ENCODE measurements around the gene SPATA9. TPM values are rescaled to one million over a fixed set of nuclear protein-coding genes. Genes with fewer than 3 reads are reported as not detected.
A peak's percentile ranks its signal among the peaks of the same experiment; 100 is the strongest.

Gene SPATA9, protein sequence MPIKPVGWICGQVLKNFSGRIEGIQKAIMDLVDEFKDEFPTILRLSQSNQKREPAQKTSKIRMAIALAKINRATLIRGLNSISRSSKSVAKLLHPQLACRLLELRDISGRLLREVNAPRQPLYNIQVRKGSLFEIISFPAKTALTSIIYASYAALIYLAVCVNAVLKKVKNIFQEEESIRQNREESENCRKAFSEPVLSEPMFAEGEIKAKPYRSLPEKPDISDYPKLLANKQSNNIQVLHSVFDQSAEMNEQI
- total RNA-seq = not detected

DNA sequence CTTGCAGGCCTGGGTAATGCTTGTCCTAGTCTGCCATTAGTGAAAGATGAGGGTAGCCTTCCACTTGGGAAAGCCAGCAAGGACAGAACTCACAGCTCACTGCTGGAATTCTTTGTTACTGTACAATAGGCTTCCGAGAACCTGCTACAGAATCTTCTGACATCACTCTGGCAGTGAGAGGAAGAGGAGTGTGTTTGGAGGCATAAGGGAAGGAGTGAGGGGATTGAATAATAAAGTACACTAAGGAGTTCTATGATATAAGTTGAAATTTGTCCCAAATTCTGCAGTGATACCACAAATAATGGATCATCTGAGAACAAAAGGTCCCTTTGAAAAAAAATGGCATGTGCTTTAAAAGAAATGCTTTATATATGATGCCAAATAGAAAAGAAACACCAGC lies at the start of gene SPATA9:
Gene SPATA9, minus strand, starts transcription at position 101 of the 400 bp plus-strand sequence. CDS start 137 bp downstream, outside the sequence.
- no peak for DNase-seq
- Mint-ChIP-seq H3K27ac (no peak within 1 kb of the TSS), H3K4me1 (no peaks in the 10 kb centered on the region), H3K4me3 (no peak within 1 kb of the TSS), H3K36me3 (no peaks in the 10 kb centered on the region), H3K27me3 (peaks cover 14% of the 10 kb centered on the region), H3K9me3 (no peaks in the 10 kb centered on the region)

DNA sequence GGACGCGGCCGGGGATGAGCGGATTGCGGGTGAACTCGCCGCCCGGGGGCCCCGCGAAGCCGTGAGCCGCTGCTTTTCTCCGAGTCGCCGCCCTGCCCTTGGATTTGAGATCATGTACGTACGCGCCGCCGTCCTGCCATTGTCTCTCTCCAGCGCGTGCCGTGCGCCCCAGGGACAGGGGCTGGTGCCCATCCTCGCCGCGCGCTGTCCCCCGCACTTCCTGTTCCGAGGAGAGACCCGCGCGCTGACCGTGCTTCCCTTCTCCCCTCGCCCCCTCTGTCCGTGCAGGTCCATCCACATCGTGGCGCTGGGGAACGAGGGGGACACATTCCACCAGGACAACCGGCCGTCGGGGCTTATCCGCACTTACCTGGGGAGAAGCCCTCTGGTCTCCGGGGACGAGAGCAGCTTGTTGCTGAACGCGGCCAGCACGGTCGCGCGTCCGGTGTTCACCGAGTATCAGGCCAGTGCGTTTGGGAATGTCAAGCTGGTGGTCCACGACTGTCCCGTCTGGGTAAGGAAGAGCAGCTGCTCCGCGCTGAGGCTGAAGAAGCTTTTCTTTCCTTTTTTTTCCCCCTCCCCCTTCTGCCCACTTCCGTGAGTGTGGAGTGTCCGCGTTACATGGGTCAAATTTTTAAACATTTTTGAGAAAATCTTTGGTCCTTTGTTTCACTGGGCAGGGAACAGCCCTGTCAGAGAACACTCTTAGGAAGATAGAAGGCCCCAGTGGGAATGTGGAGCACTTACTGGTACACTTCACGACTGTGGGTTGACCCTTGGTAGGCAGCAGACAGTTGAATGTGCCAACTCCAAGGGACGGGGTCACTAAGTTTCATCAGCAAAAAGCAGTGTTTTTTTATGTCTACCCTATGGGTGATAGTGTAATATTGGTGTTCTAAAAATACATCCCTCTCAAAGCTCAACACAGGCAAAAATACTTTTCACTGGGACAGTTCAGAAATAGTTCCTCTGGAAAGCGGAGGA lies 49.1 kb upstream of the SPATA9 start:
- no peaks in the 10 kb centered on the region for H3K36me3 Mint-ChIP-seq
- no peak for DNase-seq
- peaks cover 28% of the 10 kb centered on the region for H3K4me1 Mint-ChIP-seq
- H3K27me3 Mint-ChIP-seq = peaks cover 61% of the 10 kb centered on the region
- H3K27ac Mint-ChIP-seq = no peak overlapping the region
- H3K9me3 Mint-ChIP-seq = no peaks in the 10 kb centered on the region
- H3K4me3 Mint-ChIP-seq = peak overlapping the region; percentile 78

DNA sequence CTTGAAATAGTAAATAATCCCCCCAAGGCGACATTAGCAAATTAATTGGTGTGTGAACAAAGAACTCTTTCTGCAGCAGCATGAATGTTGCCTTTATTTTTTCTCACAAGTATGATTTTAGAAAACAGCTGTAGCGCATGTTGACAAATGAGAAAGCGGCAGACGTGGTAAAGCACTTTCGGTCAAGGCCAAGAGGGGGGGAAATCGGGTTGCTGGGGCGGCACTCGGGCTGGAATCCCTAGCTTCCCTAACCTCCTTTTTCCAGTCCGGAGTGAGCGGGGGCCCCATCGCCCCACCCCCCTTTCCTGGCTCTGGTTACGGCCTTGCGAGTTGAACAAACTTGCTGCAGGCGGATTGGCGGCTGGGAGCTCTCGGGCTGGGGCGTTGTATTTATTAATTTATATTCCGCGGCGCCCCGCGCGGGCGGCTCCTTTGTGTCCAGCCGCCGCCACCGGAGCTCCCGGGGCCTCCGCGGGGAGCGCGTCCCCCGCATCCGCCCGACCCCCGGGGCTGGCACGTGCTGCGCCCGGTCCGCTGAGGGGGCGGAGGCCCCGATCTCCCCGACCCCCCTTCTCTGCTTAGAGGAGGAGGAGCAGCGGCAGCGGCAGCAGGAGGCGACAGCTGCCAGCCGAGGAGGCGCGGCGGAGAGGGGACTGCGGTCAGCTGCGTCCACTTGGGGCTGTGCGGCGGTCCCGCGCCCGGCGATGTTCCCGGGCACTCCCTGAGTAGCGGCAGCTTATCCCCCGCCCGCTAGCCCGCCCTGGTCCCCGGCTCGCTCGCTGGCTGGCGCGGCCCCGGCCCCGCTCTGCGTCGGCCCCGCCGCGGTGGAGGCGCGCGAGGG lies 48.2 kb upstream of the SPATA9 start, which contains the start of gene RHOBTB3:
Gene RHOBTB3, plus strand, starts transcription at position 607 of the 841 bp plus-strand sequence. CDS start 347 bp downstream, outside the sequence.
- Mint-ChIP-seq H3K27ac (no peak within 1 kb of the TSS), H3K4me1 (peaks cover 31% of the 10 kb centered on the region), H3K36me3 (no peaks in the 10 kb centered on the region), H3K27me3 (peaks cover 61% of the 10 kb centered on the region), H3K9me3 (no peaks in the 10 kb centered on the region), H3K4me3 (peak within 1 kb of the TSS; percentile 78)
- DNase-seq = peak; percentile 47

DNA sequence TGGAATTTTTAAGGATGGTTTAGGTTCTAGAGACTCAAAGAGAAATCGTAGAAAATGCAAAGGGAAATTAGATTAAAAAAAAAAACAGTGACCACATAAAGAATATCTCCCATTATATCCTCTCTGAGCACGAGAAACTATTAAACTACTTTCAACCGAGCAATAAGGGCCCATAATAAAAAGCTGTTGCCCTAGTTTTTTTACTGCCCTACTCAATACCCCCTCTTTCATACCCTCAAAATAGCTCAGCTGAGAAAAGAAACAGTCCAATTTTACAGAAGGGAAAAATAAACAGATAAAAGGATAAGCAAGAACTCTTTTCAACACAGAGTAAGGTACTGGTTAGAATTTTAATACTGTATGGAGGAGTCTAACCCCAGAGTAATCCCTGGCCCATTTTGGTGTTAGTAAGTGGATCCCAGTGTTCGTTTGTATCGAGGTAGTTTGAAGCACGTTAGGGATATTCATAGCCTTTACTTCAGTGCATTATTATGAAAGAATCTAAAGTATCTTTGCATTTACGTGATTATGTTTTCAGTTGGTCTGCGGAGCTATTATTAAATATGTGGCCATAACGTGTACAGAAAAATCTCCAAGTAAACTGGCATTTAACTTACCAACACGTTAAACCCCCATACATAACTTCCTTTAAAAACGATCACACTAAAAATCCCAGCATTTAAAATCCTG lies 47.4 kb upstream of the SPATA9 start:
- no peak for DNase-seq
- Mint-ChIP-seq H3K4me3 (peak overlapping the region; percentile 71), H3K36me3 (no peaks in the 10 kb centered on the region), H3K4me1 (peaks cover 31% of the 10 kb centered on the region), H3K9me3 (no peaks in the 10 kb centered on the region), H3K27ac (no peak overlapping the region), H3K27me3 (peaks cover 64% of the 10 kb centered on the region)

DNA sequence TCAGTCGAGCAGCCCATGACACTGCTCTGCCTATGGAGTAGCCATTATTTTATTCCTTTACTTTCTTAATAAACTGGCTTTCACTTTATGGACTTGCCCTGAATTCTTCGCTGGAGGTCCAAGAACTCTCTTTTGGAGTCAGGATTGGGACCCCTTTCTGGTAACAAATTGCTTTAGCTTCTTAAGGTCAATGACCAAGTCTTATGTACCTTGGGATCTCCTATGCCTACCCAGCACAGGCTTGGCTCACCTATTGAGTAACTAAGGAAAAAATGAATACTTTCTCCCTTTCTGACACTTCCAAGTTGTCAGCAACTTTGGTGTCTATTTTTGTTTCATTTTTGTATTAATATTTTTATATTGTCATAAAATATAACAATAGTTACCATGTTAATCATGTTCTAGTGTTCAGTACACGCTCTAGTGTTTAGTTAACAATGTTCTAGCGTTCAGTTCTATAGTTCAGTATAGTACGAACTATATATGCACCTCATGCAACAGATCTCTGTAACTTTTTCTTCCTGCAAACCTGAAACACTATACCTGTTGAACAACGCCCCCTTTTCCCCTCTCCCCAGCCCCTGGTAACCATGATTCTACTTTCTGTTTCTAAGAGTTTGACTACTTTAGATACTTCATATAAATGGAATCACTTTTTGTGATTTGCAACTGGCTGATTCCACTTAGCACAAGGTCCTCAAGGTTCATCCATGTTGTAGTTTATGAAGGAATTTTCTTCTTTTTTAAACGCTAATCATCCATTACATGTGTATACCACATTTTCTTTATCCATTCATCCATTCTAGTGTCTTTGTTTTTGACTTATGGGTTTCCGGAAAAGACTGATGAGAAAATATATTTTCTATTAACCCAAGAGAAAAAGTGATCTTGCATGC lies 46.6 kb upstream of the SPATA9 start:
- Mint-ChIP-seq H3K27me3 (peaks cover 59% of the 10 kb centered on the region), H3K27ac (no peak overlapping the region), H3K9me3 (no peaks in the 10 kb centered on the region), H3K4me3 (no peak overlapping the region), H3K36me3 (no peaks in the 10 kb centered on the region), H3K4me1 (peaks cover 31% of the 10 kb centered on the region)
- DNase-seq = no peak

DNA sequence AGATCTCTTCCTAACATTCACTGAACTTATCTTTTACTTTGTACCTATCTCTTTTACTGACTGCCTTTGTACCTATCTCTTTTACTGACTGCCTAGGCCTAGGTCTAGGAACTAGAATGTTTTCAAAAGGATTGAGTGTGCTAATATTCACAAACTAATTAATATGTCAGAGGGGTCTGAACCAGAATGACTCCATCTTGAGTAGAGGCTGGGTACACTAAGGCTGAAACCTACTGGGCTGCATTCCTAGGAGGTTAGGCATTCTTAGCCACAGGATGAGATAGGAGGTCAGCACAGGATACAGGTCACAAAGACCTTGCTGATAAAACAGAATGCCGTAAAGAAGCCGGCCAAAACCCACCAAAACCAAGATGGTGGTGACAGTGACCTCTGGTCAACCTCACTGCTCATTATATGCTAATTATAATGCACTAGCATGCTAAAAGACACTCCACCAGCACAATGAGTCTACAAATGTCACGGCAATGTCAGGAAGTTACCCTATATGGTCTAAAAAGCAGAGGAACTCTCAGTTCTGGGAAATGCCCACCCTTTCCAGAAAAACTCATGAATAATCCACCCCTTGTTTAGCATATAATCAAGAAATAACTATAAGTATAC lies 45.8 kb upstream of the SPATA9 start:
- peaks cover 54% of the 10 kb centered on the region for H3K27me3 Mint-ChIP-seq
- H3K27ac Mint-ChIP-seq = no peak overlapping the region
- H3K4me1 Mint-ChIP-seq = peaks cover 32% of the 10 kb centered on the region

DNA sequence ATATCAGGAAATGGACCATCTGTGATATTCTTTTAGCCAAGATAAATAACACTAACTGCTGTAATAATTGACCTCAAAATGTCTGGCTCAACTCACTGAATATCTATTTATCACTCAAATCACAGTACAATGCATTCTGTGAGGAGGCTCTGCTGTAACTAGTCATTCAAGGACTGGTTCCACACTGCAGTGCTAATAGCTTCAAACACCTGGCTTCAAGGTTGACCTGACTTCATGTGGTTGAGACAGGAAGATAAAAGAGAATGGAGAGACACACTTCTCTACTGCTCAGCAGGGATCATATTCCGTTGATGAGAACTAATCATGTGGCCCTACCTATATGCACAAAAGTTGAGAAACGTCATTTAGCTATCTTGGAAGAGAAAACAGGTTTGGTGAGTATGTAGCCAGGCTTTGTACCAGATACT lies 45.0 kb upstream of the SPATA9 start:
- DNase-seq = no peak
- H3K36me3 Mint-ChIP-seq = no peaks in the 10 kb centered on the region
- H3K27ac Mint-ChIP-seq = no peak overlapping the region
- H3K9me3 Mint-ChIP-seq = no peaks in the 10 kb centered on the region
- H3K4me3 Mint-ChIP-seq = no peak overlapping the region
- H3K4me1 Mint-ChIP-seq = peaks cover 33% of the 10 kb centered on the region
- H3K27me3 Mint-ChIP-seq = peaks cover 46% of the 10 kb centered on the region

More for the DNA sequence above, 45.8 kb upstream of the SPATA9 start:
- Mint-ChIP-seq H3K4me3 (no peak overlapping the region), H3K9me3 (no peaks in the 10 kb centered on the region), H3K36me3 (no peaks in the 10 kb centered on the region)
- no peak for DNase-seq

DNA sequence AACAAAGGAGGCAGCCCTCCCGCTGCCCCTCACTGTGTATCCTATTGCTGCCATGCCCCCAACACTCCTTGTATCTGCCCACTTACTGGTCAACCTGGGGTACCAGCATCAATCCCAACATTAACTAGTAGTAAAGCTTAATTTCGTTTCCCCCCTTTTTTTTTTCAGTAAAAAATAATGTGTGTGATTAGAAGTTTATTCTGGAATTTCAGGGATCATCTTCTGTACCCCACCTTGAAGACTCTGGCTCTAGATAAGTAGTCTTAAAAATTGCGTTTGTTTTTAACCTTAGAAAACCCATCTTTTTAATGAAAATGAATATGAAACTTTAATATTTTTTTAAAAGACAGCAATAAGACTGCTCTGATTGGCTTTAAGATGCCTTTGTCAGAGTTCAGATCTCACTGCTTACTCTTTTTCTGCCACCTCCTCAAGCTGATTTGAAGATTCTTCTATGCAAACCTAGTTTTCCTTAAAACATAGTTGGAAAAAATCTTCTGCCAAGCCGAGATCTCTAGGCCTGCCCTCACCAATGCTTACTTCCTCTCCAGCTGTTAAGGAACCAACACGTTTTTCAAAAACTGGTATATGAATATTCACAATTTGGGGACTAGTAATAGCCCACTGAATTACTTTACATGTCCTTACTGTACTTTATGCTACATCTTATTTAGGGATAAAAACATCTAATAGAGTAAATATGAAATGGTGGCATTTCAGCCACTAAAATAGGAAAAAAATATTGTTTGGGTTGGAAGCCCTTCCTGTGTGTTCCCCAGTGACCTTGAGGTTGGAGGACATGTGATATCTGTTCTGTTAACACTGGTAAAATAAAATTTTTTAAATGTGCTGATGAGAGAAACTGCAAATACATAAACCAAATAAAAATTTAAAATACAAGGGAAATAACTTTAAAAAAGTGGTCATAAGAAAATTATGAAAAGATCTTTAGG lies 44.3 kb upstream of the SPATA9 start:
- no peak for DNase-seq
- no peaks in the 10 kb centered on the region for H3K9me3 Mint-ChIP-seq
- peaks cover 31% of the 10 kb centered on the region for H3K4me1 Mint-ChIP-seq
- H3K36me3 Mint-ChIP-seq = no peaks in the 10 kb centered on the region
- no peak overlapping the region for H3K27ac Mint-ChIP-seq
- H3K4me3 Mint-ChIP-seq = no peak overlapping the region
- H3K27me3 Mint-ChIP-seq = peaks cover 39% of the 10 kb centered on the region

DNA sequence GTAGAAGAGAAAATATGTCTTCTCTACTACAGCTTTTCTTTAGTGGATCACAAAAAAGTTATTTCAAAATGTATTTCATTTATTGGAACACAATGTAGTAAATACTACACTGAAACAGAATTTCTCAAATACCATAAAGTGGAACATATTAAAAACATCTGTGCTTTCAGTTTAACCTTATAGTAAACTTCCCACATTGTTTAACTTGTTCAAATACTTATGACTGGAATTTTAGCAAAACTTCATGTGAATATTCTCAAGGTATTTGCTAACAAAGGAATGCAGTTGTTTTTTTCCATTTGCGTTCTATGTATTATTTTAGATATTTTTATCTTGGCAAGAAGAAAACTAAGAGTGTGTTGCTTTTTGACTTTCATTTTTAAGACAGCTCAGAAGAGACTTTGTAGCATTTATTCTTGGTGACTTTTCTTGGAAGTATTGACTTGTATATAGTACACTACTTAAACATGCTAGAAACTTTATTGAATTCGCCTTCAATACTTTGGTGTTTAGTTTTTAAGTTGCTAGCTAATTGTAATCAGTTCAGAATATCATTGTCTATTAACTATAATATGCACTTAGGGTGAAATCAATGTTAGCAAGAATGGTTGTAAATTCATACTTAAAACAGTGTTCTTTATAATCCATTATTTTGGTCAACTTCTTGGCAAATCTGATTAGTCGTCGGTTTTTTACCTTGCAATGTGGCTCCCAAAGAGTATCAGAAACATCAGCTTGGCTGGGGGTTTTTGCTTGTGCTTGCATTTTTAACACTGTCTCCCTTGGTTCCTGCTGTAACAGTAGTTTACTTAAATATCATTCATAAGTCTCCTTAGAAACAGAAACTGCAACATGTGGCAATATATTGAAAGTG lies 43.4 kb upstream of the SPATA9 start:
- Mint-ChIP-seq H3K27ac (no peak overlapping the region), H3K4me3 (no peak overlapping the region), H3K4me1 (peaks cover 25% of the 10 kb centered on the region), H3K36me3 (no peaks in the 10 kb centered on the region), H3K27me3 (peaks cover 33% of the 10 kb centered on the region), H3K9me3 (no peaks in the 10 kb centered on the region)
- DNase-seq = no peak

DNA sequence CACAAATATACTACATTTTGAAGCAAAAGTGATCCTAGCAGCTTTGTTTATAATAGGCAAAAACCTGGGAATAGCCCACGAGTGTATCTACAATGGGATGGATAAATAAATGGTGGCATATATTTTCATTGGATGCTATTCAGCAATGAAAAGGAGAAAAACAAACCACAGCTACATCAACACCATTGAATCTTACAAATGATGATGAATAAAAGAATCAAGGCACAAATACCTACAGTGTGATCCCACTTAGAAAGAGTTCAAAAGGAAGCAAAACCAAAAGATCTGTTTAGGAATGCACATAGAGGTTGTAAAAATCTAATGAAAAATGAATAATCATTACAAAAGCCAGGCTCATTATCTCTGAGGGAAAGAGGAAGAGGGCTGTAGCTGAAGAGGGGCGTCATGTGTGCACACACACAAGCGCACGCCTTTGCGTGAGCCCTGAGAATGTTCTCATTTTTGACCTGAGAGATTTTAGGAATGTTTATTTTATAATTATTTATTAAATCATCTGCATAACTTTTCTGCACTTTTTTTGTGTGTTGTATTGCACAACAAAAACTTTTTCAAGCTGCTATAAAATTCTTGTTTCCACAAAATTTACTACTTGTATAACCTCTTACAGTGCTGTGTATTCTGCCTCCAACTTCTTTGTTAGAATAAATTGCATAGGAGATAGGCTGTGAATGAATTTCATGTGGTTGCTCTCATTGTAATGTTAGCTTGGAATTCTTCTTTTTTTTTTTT lies 42.5 kb upstream of the SPATA9 start:
- no peak for DNase-seq
- no peaks in the 10 kb centered on the region for H3K9me3 Mint-ChIP-seq
- peaks cover 18% of the 10 kb centered on the region for H3K4me1 Mint-ChIP-seq
- H3K4me3 Mint-ChIP-seq = no peak overlapping the region
- H3K27me3 Mint-ChIP-seq = peaks cover 26% of the 10 kb centered on the region
- H3K36me3 Mint-ChIP-seq = no peaks in the 10 kb centered on the region
- no peak overlapping the region for H3K27ac Mint-ChIP-seq

All from activated naive CD8-positive, alpha-beta T cell treated with anti-CD3 and anti-CD28 coated beads for 36 hours (primary cell).